Astrocyte of the cerebellum (primary cell): ENCODE results near the gene DAB2IP.

Source experiments
- DNase-seq: peaks from one replicate; pipeline ENCODE4 v3.0.0-alpha.2; 2011; ENCODE audit warnings: low read depth
- H3K4me3 ChIP-seq: 2 replicates; pipeline ENCODE4 v1.5.1; 2011; ENCODE audit warnings: mild to moderate bottlenecking, low read depth, low read length, moderate library complexity
- CTCF ChIP-seq: IDR thresholded peaks from 2 replicates; pipeline ENCODE4 v1.5.1; 2012; ENCODE audit warnings: low read length, low read depth, moderate library complexity, mild to moderate bottlenecking; ENCODE audit errors: missing control alignments
- in situ Hi-C: cut with HindIII; loops from 2 replicates; pipeline ENCODE4 v1.10.0; 2017; ENCODE audit warnings: low sequenced_read_pairs

The DAB2IP gene

GRCh38 chr9:121718084-121718483, 66.7 kb downstream of the DAB2IP start:
- H3K4me3 ChIP-seq: no peak overlapping the region
- no peak for TF ChIP-seq CTCF
- no peak for DNase-seq
- in situ Hi-C loops: no loop called here

- no peak overlapping the region for H3K4me3 ChIP-seq
- no peak for DNase-seq
- TF ChIP-seq CTCF: no peak
- in situ Hi-C loops: no loop called here
Observed at GRCh38 chr9:121718501-121718900, 67.1 kb downstream of the DAB2IP start.

GRCh38 chr9:121720311-121721057, 69.0 kb downstream of the DAB2IP start:
- in situ Hi-C loops: no loop called here
- TF ChIP-seq CTCF: no peak
- H3K4me3 ChIP-seq: no peak overlapping the region
- DNase-seq: no peak

- no peak overlapping the region for H3K4me3 ChIP-seq
- in situ Hi-C loops: no loop called here
- no peak for DNase-seq
- no peak for TF ChIP-seq CTCF
Observed at GRCh38 chr9:121721058-121721350, 69.6 kb downstream of the DAB2IP start.

GRCh38 chr9:121721770-121722169, 70.3 kb downstream of the DAB2IP start:
- no peak for TF ChIP-seq CTCF
- in situ Hi-C loops: no loop called here
- no peak overlapping the region for H3K4me3 ChIP-seq
- no peak for DNase-seq

GRCh38 chr9:121725008-121725775, 73.8 kb downstream of the DAB2IP start:
- peak; percentile 85 for DNase-seq
- in situ Hi-C loops: no loop called here
- H3K4me3 ChIP-seq: no peak overlapping the region

More at GRCh38 chr9:121725008-121725775, 73.8 kb downstream of the DAB2IP start:
- TF ChIP-seq CTCF: no peak
